GM12878 (cell line): ENCODE measurements around the gene AEBP1. TPM values are rescaled to one million over a fixed set of nuclear protein-coding genes. Genes with fewer than 3 reads are reported as not detected.

Experiments used
- ATAC-seq: fragments of 200-7000 bp; cut with Tn5 transposase; 3 replicates; pipeline ENCODE4 v1.9.1; 2020; ENCODE audit warnings: mild to moderate bottlenecking, moderate library complexity
- BruUV-seq: library from RNA; stranded (reverse); fragments of 400-500 nt; replicated peaks from 2 replicates; lab custom pipeline; 2021; lab: Mats Ljungman, UMichigan
- CTCF ChIA-PET: fragments of 300-600 bp; sonication (Branson Sonifier 250); formaldehyde crosslinking; extraction: SDS; loops from one replicate; lab custom pipeline; 2021; ENCODE audit warnings: inconsistent platforms; lab: Yijun Ruan, JAX
- POLR2A ChIA-PET: fragments of 350-600 bp; formaldehyde crosslinking; extraction: SDS; loops from one replicate; lab custom pipeline; 2021; ENCODE audit warnings: inconsistent platforms; lab: Charles Lee
- RAD21 ChIA-PET: fragments of 300-600 bp; sonication (Branson Sonifier 250); formaldehyde crosslinking; loops from one replicate; lab custom pipeline; 2023; ENCODE audit warnings: antibody characterized with exemption; ENCODE audit not compliant: unreplicated experiment; lab: Charles Lee
- SMC1A ChIA-PET: fragments of 300-600 bp; sonication (Branson Sonifier 250); formaldehyde crosslinking; loops from one replicate; lab custom pipeline; 2023; ENCODE audit not compliant: unreplicated experiment, uncharacterized antibody; lab: Charles Lee
- DNase-seq: peaks from one replicate; pipeline ENCODE4 v3.0.0-alpha.2; 2011; ENCODE audit warnings: low read depth, low spot score
- FAIRE-seq: peaks from 3 replicates; lab custom pipeline; 2011; peaks lifted over from hg19 to GRCh38; lab: Jason Lieb, UNC
- H2AFZ ChIP-seq: 2 replicates; pipeline ENCODE4 v1.6.0; 2011; ENCODE audit warnings: low read depth, low read length, control low read depth; ENCODE audit not compliant: control insufficient read depth
- H3K27ac ChIP-seq: 2 replicates; pipeline ENCODE4 v1.5.1; 2011; ENCODE audit warnings: control low read depth; ENCODE audit not compliant: control insufficient read depth, insufficient read depth
- H3K27me3 ChIP-seq, 2 experiments: replicated peaks in 1 of 2; 2 replicates each; pipeline versions ENCODE4 v1.6.0 to v1.6.1; 2011; ENCODE audit warnings: low read length in 1 of 2; ENCODE audit not compliant: control insufficient read depth in 2 of 2, insufficient read depth in 2 of 2
- H3K36me3 ChIP-seq, 2 experiments: 2 replicates each; pipeline ENCODE4 v1.5.1; 2011; ENCODE audit warnings: low read length in 1 of 2; ENCODE audit not compliant: control insufficient read depth in 2 of 2, insufficient read depth in 2 of 2
- H3K4me1 ChIP-seq: 2 replicates; pipeline ENCODE4 v1.6.1; 2011; ENCODE audit warnings: mild to moderate bottlenecking, low read length, moderate library complexity, mixed read lengths; ENCODE audit not compliant: control insufficient read depth, insufficient read depth
- H3K4me2 ChIP-seq: 2 replicates; pipeline ENCODE4 v1.6.0; 2011; ENCODE audit warnings: control low read depth; ENCODE audit not compliant: control insufficient read depth, insufficient read depth
- H3K4me3 ChIP-seq: fragments of 200-600 bp; sonication (generic); 2 replicates; pipeline ENCODE4 v1.5.1; 2016
- H3K79me2 ChIP-seq: 2 replicates; pipeline ENCODE4 v1.6.0; 2011; ENCODE audit warnings: low read length; ENCODE audit not compliant: control insufficient read depth, insufficient read depth
- H3K9ac ChIP-seq: 2 replicates; pipeline ENCODE4 v1.8.0; 2011; ENCODE audit warnings: low read length, control low read depth, mixed read lengths; ENCODE audit not compliant: control insufficient read depth, insufficient read depth
- H3K9me3 ChIP-seq: replicated peaks from 3 replicates; pipeline ENCODE4 v1.5.1; 2011; ENCODE audit warnings: mild to moderate bottlenecking, low read length; ENCODE audit not compliant: control insufficient read depth, insufficient read depth
- H4K20me1 ChIP-seq: 2 replicates; pipeline ENCODE4 v1.6.0; 2011; ENCODE audit not compliant: control insufficient read depth, insufficient read depth
- ATF7 ChIP-seq: fragments of 450-650 bp; IDR thresholded peaks from 2 replicates; pipeline ENCODE4 v1.6.1; 2016; ENCODE audit warnings: low read depth, mild to moderate bottlenecking
- CREB1 ChIP-seq: IDR thresholded peaks from 2 replicates; pipeline ENCODE4 v1.6.1; 2012; ENCODE audit warnings: low read depth, mild to moderate bottlenecking, inconsistent platforms
- IKZF2 ChIP-seq, 2 experiments: fragments of 450-650 bp; IDR thresholded peaks; 2 replicates each; pipeline ENCODE4 v1.6.1; 2017; ENCODE audit warnings: mild to moderate bottlenecking in 2 of 2, moderate library complexity in 2 of 2
- KDM1A ChIP-seq: fragments of 200-600 bp; sonication (generic); IDR thresholded peaks from 2 replicates; pipeline ENCODE4 v1.6.1; 2016; ENCODE audit warnings: borderline replicate concordance
- MXI1 ChIP-seq: fragments of 150-350 bp; IDR thresholded peaks from 2 replicates; pipeline ENCODE4 v1.6.1; 2011; ENCODE audit warnings: low read depth, mild to moderate bottlenecking, inconsistent platforms, low read length, improper control_type of control experiment
- PML ChIP-seq: IDR thresholded peaks from 2 replicates; pipeline ENCODE4 v1.6.1; 2012; ENCODE audit warnings: low read length, inconsistent platforms
- TCF3 ChIP-seq: IDR thresholded peaks from 2 replicates; pipeline ENCODE4 v1.6.1; 2012; ENCODE audit warnings: low read depth, mild to moderate bottlenecking, low read length, borderline replicate concordance; ENCODE audit not compliant: insufficient read depth
- ZNF592 ChIP-seq: fragments of 450-650 bp; IDR thresholded peaks from 2 replicates; pipeline ENCODE4 v1.6.1; 2017; ENCODE audit warnings: mild to moderate bottlenecking, moderate library complexity
- ZZZ3 ChIP-seq: IDR thresholded peaks from 2 replicates; pipeline ENCODE4 v1.6.1; 2011; ENCODE audit warnings: low read depth; ENCODE audit not compliant: control insufficient read depth, insufficient read length
- WGBS: methylation state at CpG from one replicate; pipeline ENCODE4 v1.1.6; 2016; ENCODE audit warnings: low lambda C conversion rate; ENCODE audit not compliant: insufficient replicate concordance, insufficient coverage; ENCODE audit errors: missing lambda C conversion rate; 5-methylcytosine and 5-hydroxymethylcytosine counted together
- in situ Hi-C: fragments of 300-500 bp; cut with MboI; formaldehyde crosslinking; loops from 9 replicates; pipeline ENCODE4 v1.14.3; 2018; ENCODE audit warnings: mixed read lengths
- intact Hi-C: fragments of 100-400 bp; cut with micrococcal nuclease; formaldehyde crosslinking; loops from one replicate; pipeline ENCODE4 v1.14.2; 2022; ENCODE audit not compliant: unreplicated experiment
- polyA plus RNA-seq, 11 experiments: library from polyadenylated mRNA; depleted of rRNA in 4 of 11; unstranded in 6 of 11; stranded (reverse) in 5 of 11; fragments of >200 nt; fragmentation: Nextera tagmentation in 4 of 11; fragmentation: Illumina TruSeq in 1 of 11; extraction: Ambion mirVana in 4 of 11; extraction: Trizol in 1 of 11; gene quantifications; 1 replicate in 1 of 11; 2 replicates in 10 of 11; pipeline versions ENCODE4 v1.2.1 to v1.2.3, GENCODE V29; 2011 to 2016; ENCODE audit warnings: inconsistent platforms in 2 of 11, missing spikeins in 2 of 11, low read depth in 1 of 11
- total RNA-seq, 4 experiments: library from RNA; depleted of rRNA in 3 of 4; stranded (reverse); fragments of >200 nt in 3 of 4; fragmentation: Illumina TruSeq in 1 of 4; extraction: Trizol in 1 of 4; gene quantifications; 2 replicates each; pipeline versions ENCODE4 v1.2.1 to v1.2.3, GENCODE V29; 2013 to 2021
- TF ChIP-seq, protein P1 (sequence below): fragments of 450-650 bp; IDR thresholded peaks from 2 replicates; pipeline ENCODE4 v1.6.1; 2017; ENCODE audit warnings: borderline replicate concordance
- TF ChIP-seq, protein P2 (sequence below): IDR thresholded peaks from 2 replicates; pipeline ENCODE4 v1.6.1; 2012; ENCODE audit warnings: mild to moderate bottlenecking, low read depth, low read length

AEBP1 gene
- total and polyA plus RNA-seq, 10 of the 15 experiments (the other 5 are each of a cell fraction or from before 2014, with no cell fraction given), result 0.06 to 0.23 (median 0.11) TPM; not detected in 5

DNA sequence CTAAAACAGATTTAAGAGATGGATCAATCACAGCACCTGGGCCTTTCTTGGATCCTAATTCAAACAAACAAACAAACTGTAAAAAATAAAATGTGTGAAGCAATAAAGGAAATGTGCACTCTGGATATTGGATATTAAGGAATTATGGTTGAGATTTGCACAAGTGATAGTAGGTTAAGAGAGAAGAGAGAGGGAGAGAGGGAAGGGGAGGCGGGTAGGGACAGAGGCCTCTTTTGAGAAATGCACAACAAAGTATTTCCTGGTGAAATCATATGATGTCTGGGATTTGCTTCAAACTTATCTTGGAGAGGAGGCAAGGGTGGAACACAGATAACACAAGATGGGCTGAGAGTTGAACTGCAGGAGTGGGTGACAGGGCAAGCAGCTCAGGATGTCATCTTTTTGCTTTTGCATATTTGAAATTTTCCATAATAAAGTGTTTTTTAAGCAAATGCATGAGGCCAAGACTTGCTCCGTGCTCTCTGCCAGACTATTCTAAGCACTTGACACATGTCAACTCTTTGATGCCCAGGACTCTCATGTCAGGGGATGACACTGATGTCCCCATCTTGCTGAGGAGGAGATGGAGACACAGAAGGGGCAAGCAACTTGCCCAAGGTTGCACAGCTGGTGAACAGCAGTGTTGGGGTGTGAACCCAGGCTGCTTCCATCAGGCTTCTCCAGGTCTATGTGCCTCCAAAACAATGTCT, 9.1 kb upstream of the AEBP1 start:
- Histone ChIP-seq H3K4me2 (no peak overlapping the region), H3K9me3 (no peaks in the 10 kb centered on the region), H4K20me1 (no peaks in the 10 kb centered on the region), H3K4me1 (peaks cover 14% of the 10 kb centered on the region), H3K27me3 (no peaks in the 10 kb centered on the region), H2AFZ (no peak overlapping the region), H3K9ac (no peak overlapping the region), H3K4me3 (no peak overlapping the region), H3K79me2 (no peaks in the 10 kb centered on the region), H3K27ac (no peak overlapping the region), H3K36me3 (no peaks in the 10 kb centered on the region)
- ChIA-PET SMC1A (interaction anchor here (1.1 kb wide), 1 partner anchor 14 kb away, joined by 4 read pairs; no protein-coding TSS in a partner anchor), RAD21 (no interaction called here), POLR2A (no interaction called here), CTCF (interaction anchor here (2.8 kb wide), 1 partner anchor 10 kb away, joined by 9 read pairs; no protein-coding TSS in a partner anchor)
- ATAC-seq (no peak), DNase-seq (no peak), FAIRE-seq (no peak)
- intact Hi-C loops, result no loop called here
- in situ Hi-C loops, result no loop called here
- no TSS peak for BruUV-seq
- WGBS, result 46% methylated on average over 2 of the region's 2 CpGs
- TF ChIP-seq IKZF2 (IDR thresholded peaks at IDR 0.05) (no peak), KDM1A (no peak), ZNF592 (no peak), ATF7 (no peak), CREB1 (no peak), MXI1 (no peak), ZZZ3 (no peak), PML (no peak), TCF3 (no peak)
- TF ChIP-seq, protein P1, sequence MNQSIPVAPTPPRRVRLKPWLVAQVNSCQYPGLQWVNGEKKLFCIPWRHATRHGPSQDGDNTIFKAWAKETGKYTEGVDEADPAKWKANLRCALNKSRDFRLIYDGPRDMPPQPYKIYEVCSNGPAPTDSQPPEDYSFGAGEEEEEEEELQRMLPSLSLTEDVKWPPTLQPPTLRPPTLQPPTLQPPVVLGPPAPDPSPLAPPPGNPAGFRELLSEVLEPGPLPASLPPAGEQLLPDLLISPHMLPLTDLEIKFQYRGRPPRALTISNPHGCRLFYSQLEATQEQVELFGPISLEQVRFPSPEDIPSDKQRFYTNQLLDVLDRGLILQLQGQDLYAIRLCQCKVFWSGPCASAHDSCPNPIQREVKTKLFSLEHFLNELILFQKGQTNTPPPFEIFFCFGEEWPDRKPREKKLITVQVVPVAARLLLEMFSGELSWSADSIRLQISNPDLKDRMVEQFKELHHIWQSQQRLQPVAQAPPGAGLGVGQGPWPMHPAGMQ, result no peak
- TF ChIP-seq, protein P2, sequence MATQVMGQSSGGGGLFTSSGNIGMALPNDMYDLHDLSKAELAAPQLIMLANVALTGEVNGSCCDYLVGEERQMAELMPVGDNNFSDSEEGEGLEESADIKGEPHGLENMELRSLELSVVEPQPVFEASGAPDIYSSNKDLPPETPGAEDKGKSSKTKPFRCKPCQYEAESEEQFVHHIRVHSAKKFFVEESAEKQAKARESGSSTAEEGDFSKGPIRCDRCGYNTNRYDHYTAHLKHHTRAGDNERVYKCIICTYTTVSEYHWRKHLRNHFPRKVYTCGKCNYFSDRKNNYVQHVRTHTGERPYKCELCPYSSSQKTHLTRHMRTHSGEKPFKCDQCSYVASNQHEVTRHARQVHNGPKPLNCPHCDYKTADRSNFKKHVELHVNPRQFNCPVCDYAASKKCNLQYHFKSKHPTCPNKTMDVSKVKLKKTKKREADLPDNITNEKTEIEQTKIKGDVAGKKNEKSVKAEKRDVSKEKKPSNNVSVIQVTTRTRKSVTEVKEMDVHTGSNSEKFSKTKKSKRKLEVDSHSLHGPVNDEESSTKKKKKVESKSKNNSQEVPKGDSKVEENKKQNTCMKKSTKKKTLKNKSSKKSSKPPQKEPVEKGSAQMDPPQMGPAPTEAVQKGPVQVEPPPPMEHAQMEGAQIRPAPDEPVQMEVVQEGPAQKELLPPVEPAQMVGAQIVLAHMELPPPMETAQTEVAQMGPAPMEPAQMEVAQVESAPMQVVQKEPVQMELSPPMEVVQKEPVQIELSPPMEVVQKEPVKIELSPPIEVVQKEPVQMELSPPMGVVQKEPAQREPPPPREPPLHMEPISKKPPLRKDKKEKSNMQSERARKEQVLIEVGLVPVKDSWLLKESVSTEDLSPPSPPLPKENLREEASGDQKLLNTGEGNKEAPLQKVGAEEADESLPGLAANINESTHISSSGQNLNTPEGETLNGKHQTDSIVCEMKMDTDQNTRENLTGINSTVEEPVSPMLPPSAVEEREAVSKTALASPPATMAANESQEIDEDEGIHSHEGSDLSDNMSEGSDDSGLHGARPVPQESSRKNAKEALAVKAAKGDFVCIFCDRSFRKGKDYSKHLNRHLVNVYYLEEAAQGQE, result no peak
